GM12878 (cell line): Measurements from ENCODE around the gene EPN3. TPM values are rescaled to one million over a fixed set of nuclear protein-coding genes. Genes with fewer than 3 reads are reported as not detected.

Experiments used
- BACH1 ChIP-seq: fragments of 450-650 bp; IDR thresholded peaks from 2 replicates; pipeline ENCODE4 v1.6.1; 2017; ENCODE audit warnings: mild to moderate bottlenecking, borderline replicate concordance
- BHLHE40 ChIP-seq, 2 experiments: fragments of 450-650 bp in 1 of 2; IDR thresholded peaks; 2 replicates each; pipeline ENCODE4 v1.6.1; 2011 to 2017; ENCODE audit warnings: low read depth in 2 of 2, borderline replicate concordance in 1 of 2, improper control_type of control experiment in 1 of 2, low read length in 1 of 2, mild to moderate bottlenecking in 1 of 2
- CHD4 ChIP-seq: fragments of 200-600 bp; sonication (generic); IDR thresholded peaks from 2 replicates; pipeline ENCODE4 v1.6.1; 2016; ENCODE audit warnings: mild to moderate bottlenecking
- FOXM1 ChIP-seq: IDR thresholded peaks from 2 replicates; pipeline ENCODE4 v1.6.1; 2012; ENCODE audit warnings: low read depth, mild to moderate bottlenecking, inconsistent platforms, low read length, moderate library complexity
- NR2C2 ChIP-seq: IDR thresholded peaks from 2 replicates; pipeline ENCODE4 v1.6.1; 2011; ENCODE audit warnings: borderline replicate concordance, low read depth; ENCODE audit not compliant: control insufficient read depth, insufficient read length
- PRDM15 ChIP-seq: fragments of 450-650 bp; formaldehyde crosslinking; IDR thresholded peaks from 2 replicates; pipeline ENCODE4 v1.4.0; 2020; ENCODE audit warnings: mild to moderate bottlenecking, moderate library complexity
- ZNF384 ChIP-seq: IDR thresholded peaks from 2 replicates; pipeline ENCODE4 v1.6.1; 2012; ENCODE audit warnings: low read depth, mild to moderate bottlenecking, low read length, improper control_type of control experiment, borderline replicate concordance
- polyA plus RNA-seq, 11 experiments: library from polyadenylated mRNA; depleted of rRNA in 4 of 11; unstranded in 6 of 11; stranded (reverse) in 5 of 11; fragments of >200 nt; fragmentation: Nextera tagmentation in 4 of 11; fragmentation: Illumina TruSeq in 1 of 11; extraction: Ambion mirVana in 4 of 11; extraction: Trizol in 1 of 11; gene quantifications; 1 replicate in 1 of 11; 2 replicates in 10 of 11; pipeline versions ENCODE4 v1.2.1 to v1.2.3, GENCODE V29; 2011 to 2016; ENCODE audit warnings: inconsistent platforms in 2 of 11, missing spikeins in 2 of 11, low read depth in 1 of 11
- total RNA-seq, 4 experiments: library from RNA; depleted of rRNA in 3 of 4; stranded (reverse); fragments of >200 nt in 3 of 4; fragmentation: Illumina TruSeq in 1 of 4; extraction: Trizol in 1 of 4; gene quantifications; 2 replicates each; pipeline versions ENCODE4 v1.2.1 to v1.2.3, GENCODE V29; 2013 to 2021
- TF ChIP-seq, protein P1 (sequence below): fragments of 450-650 bp; IDR thresholded peaks from 2 replicates; pipeline ENCODE4 v1.6.1; 2017; ENCODE audit warnings: mild to moderate bottlenecking

The EPN3 gene
- total and polyA plus RNA-seq, 10 of the 15 experiments (the other 5 are each of a cell fraction or from before 2014, with no cell fraction given) = 0.04 to 0.07 TPM; not detected in 8

DNA sequence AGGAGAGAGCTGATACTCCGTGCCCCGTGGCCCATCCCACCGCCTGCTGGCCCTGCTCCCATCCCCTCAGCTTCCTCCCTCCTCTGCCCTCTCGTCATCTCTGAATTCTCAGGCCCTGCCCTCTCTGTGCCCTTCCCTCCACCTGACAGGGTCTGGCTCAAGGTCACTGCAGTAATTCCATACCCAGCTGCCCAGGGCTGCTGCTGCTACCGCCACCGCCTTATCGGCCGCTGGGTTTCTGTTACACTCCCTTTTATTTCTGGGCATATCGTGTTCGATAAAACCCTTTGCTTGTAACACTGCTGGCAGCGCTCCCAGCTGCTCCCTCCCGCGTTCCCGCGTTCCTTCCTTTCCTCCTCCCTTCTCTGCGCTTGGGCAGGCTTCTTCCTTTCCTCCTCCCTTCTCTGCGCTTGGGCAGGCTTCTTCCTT is 1.2 kb downstream of the EPN3 start (continued):
- TF ChIP-seq, protein P1, sequence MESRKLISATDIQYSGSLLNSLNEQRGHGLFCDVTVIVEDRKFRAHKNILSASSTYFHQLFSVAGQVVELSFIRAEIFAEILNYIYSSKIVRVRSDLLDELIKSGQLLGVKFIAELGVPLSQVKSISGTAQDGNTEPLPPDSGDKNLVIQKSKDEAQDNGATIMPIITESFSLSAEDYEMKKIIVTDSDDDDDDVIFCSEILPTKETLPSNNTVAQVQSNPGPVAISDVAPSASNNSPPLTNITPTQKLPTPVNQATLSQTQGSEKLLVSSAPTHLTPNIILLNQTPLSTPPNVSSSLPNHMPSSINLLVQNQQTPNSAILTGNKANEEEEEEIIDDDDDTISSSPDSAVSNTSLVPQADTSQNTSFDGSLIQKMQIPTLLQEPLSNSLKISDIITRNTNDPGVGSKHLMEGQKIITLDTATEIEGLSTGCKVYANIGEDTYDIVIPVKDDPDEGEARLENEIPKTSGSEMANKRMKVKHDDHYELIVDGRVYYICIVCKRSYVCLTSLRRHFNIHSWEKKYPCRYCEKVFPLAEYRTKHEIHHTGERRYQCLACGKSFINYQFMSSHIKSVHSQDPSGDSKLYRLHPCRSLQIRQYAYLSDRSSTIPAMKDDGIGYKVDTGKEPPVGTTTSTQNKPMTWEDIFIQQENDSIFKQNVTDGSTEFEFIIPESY = no peak
- TF ChIP-seq FOXM1 (no peak), PRDM15 (no peak), CHD4 (no peak), BACH1 (no peak), NR2C2 (no peak), BHLHE40 (IDR thresholded peaks at IDR 0.05; ENCODE audit: borderline replicate concordance in 1 of 2, low read depth in 2 of 2, low read length in 1 of 2) (no peak), ZNF384 (no peak)
